ENCODE results near the gene PSMA5. TPM values are rescaled to one million over a fixed set of nuclear protein-coding genes. Genes with fewer than 3 reads are reported as not detected.

PSMA5 gene
- total RNA-seq, 4 donors from 2014 or later = 63.5 to 82.5 (median 78.2) TPM

- H3K27me3 ChIP-seq = no peaks in the 10 kb centered on the region
- H3K27ac ChIP-seq = peak overlapping the region; percentile 14 to 93 (median 46)
- H3K4me1 ChIP-seq = peaks cover 51% of the 10 kb centered on the region in 2 donors
- H3K36me3 ChIP-seq = peaks cover 0 to 18% of the 10 kb centered on the region in 2 donors
- intact Hi-C loops (cut with DNase I; ENCODE audit: low total_unique reads) = loop anchor here (2.0 to 5.0 kb wide), 2 partner anchors 19 to 36 kb away; partner anchors contain the start of gene SORT1
- DNase-seq = no peak
- peak; percentile 77 to 85 for ATAC-seq
- in situ Hi-C loops (cut with MboI; ENCODE audit: low sequenced_read_pairs in 4 of 4) = no loop called here
- TF ChIP-seq CTCF (IDR thresholded peaks at IDR 0.05 in 4 of 5, conservative IDR thresholded peaks at IDR 0.05 in 1 of 5) (no peak), POLR2A (IDR thresholded peaks at IDR 0.05) (no peak)
- H3K9me3 ChIP-seq = no peaks in the 10 kb centered on the region
- H3K4me3 ChIP-seq = no peak overlapping the region
Observed at GRCh38 chr1:109361649-109362048, 64.6 kb downstream of the PSMA5 start.

- Histone ChIP-seq H3K27ac (peak overlapping the region; percentile 14 to 93 (median 46)), H3K4me3 (no peak overlapping the region), H3K27me3 (no peaks in the 10 kb centered on the region), H3K4me1 (peaks cover 51% of the 10 kb centered on the region in 2 donors), H3K9me3 (no peaks in the 10 kb centered on the region), H3K36me3 (peaks cover 0 to 13% of the 10 kb centered on the region in 2 donors)
- in situ Hi-C loops (cut with MboI; ENCODE audit: low sequenced_read_pairs in 4 of 4) (no loop called here), intact Hi-C loops (cut with DNase I; ENCODE audit: low total_unique reads) (loop anchor here (2.0 to 5.0 kb wide), 2 partner anchors 18 to 36 kb away; partner anchors contain the start of gene SORT1)
- DNase-seq = no peak
- TF ChIP-seq CTCF (IDR thresholded peaks at IDR 0.05 in 4 of 5, conservative IDR thresholded peaks at IDR 0.05 in 1 of 5) = no peak
- TF ChIP-seq POLR2A (IDR thresholded peaks at IDR 0.05) = no peak
- no peak for ATAC-seq
Observed at GRCh38 chr1:109361069-109361468, 65.2 kb downstream of the PSMA5 start.

- peak overlapping the region in 2 of 4 donors; percentile 11 to 51 for H3K27ac ChIP-seq
- no peak overlapping the region for H3K4me3 ChIP-seq
- no peaks in the 10 kb centered on the region for H3K9me3 ChIP-seq
- TF ChIP-seq POLR2A (IDR thresholded peaks at IDR 0.05) (no peak), CTCF (IDR thresholded peaks at IDR 0.05 in 4 of 5, conservative IDR thresholded peaks at IDR 0.05 in 1 of 5) (no peak)
- DNase-seq = no peak
- intact Hi-C loops (cut with DNase I; ENCODE audit: low total_unique reads) (no loop called here), in situ Hi-C loops (cut with MboI; ENCODE audit: low sequenced_read_pairs in 4 of 4) (no loop called here)
- peaks cover 21 to 27% of the 10 kb centered on the region in 2 donors for H3K4me1 ChIP-seq
- ATAC-seq = no peak
- H3K27me3 ChIP-seq = no peaks in the 10 kb centered on the region
- H3K36me3 ChIP-seq = peaks cover 0 to 29% of the 10 kb centered on the region in 2 donors
Observed at GRCh38 chr1:109357616-109358015, 68.6 kb downstream of the PSMA5 start.

- Histone ChIP-seq H3K4me1 (peaks cover 14 to 20% of the 10 kb centered on the region in 2 donors), H3K9me3 (no peaks in the 10 kb centered on the region), H3K27ac (no peak overlapping the region), H3K27me3 (no peaks in the 10 kb centered on the region), H3K36me3 (peaks cover 0 to 36% of the 10 kb centered on the region in 2 donors), H3K4me3 (no peak overlapping the region)
- TF ChIP-seq CTCF (IDR thresholded peaks at IDR 0.05 in 4 of 5, conservative IDR thresholded peaks at IDR 0.05 in 1 of 5) (no peak), POLR2A (IDR thresholded peaks at IDR 0.05) (no peak)
- intact Hi-C loops (cut with DNase I; ENCODE audit: low total_unique reads) (no loop called here), in situ Hi-C loops (cut with MboI; ENCODE audit: low sequenced_read_pairs in 4 of 4) (no loop called here)
- ATAC-seq = no peak
- no peak for DNase-seq
Observed at GRCh38 chr1:109356915-109357314, 69.3 kb downstream of the PSMA5 start.

GRCh38 chr1:109356505-109356904 is 69.7 kb downstream of the PSMA5 start:
- no peak for DNase-seq
- in situ Hi-C loops (cut with MboI; ENCODE audit: low sequenced_read_pairs in 4 of 4) = no loop called here
- Histone ChIP-seq H3K4me1 (peaks cover 10 to 17% of the 10 kb centered on the region in 2 donors), H3K27me3 (no peaks in the 10 kb centered on the region), H3K4me3 (no peak overlapping the region), H3K27ac (peak overlapping the region in 2 of 4 donors; percentile 33), H3K36me3 (peaks cover 0 to 40% of the 10 kb centered on the region in 2 donors), H3K9me3 (no peaks in the 10 kb centered on the region)
- TF ChIP-seq CTCF (IDR thresholded peaks at IDR 0.05 in 4 of 5, conservative IDR thresholded peaks at IDR 0.05 in 1 of 5) = no peak
- no peak for TF ChIP-seq POLR2A (IDR thresholded peaks at IDR 0.05)
- no peak for ATAC-seq
- intact Hi-C loops (cut with DNase I; ENCODE audit: low total_unique reads) = no loop called here

Data from gastrocnemius medialis (tissue), 4 donors.